ENCODE data around the gene C11orf58.

GRCh38 chr11:16741473-16741872 is 3.0 kb downstream of the C11orf58 start:
- TF ChIP-seq EZH2phosphoT487 (IDR thresholded peaks at IDR 0.05; ENCODE audit: insufficient read depth, low read depth) (no peak), EZH2 (IDR thresholded peaks at IDR 0.05; ENCODE audit: insufficient read depth, poor library complexity, severe bottlenecking) (no peak)

All from GM23248 (cell line).